GM12801 (cell line): ENCODE data around the gene ZNF440.

Source experiments
- CTCF ChIP-seq: IDR thresholded peaks from one replicate; pipeline ENCODE4 v1.5.1; 2011; ENCODE audit warnings: control low read depth; ENCODE audit not compliant: insufficient read length; ENCODE audit errors: extremely low read depth

The ZNF440 gene

GRCh38 chr19:11807099-11807380 is 7.0 kb upstream of the ZNF440 start:
- TF ChIP-seq CTCF: no peak

- no peak for TF ChIP-seq CTCF
Measured at GRCh38 chr19:11813703-11814028, 407 bp upstream of the ZNF440 start.

DNA sequence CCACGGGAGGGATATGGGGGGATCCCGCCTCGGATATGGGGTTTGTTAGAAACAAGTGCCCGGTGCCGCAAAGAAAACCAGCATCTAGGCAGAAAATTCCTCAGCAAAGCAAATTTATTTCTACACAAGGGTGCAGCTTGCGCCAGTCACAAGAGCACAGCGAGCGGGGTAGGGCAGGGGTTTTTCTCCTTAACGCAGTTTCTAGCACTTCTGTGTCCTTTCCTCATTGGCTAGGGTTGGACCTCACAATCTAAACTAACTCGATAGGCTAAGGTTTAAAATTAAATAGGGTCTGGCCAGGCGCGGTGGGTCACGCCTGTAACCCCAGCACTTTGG is 595 bp downstream of the ZNF440 start:
- no peak for TF ChIP-seq CTCF

- no peak for TF ChIP-seq CTCF
Measured at GRCh38 chr19:11821474-11822109, 7.5 kb downstream of the ZNF440 start.

DNA sequence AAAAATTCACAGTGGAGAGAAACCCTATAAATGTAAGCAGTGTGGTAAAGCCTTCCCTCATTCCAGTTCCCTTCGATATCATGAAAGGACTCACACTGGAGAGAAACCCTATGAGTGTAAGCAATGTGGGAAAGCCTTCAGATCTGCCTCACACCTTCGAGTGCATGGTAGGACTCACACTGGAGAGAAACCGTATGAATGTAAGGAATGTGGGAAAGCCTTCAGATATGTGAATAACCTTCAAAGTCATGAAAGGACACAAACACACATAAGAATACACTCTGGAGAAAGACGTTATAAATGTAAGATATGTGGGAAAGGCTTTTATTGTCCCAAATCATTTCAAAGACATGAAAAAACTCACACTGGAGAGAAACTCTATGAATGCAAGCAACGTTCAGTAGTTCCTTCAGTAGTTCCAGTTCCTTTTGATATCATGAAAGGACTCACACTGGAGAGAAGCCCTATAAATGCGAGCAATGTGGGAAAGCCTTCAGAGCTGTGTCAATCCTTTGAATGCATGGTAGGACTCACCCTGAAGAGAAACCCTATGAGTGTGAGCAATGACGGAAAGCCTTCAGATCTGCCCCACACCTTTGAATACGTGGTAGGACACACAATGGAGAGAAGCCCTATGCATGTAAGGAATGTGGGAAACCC is 18.3 kb downstream of the ZNF440 start:
- no peak for TF ChIP-seq CTCF

DNA sequence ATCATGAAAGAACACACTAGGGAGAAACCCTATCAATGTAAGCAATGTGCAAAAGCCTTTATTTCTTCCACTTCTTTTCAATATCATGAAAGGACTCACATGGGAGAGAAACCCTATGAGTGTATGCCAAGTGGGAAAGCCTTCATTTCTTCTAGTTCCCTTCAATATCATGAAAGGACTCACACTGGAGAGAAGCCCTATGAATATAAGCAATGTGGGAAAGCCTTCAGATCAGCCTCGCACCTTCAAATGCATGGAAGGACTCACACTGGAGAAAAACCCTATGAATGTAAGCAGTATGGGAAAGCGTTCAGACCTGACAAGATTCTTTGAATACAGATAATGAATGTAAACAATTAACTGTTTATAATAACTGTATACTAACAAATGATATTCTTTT is 19.5 kb downstream of the ZNF440 start:
- no peak for TF ChIP-seq CTCF

GRCh38 chr19:11843722-11844121 is 29.6 kb downstream of the ZNF440 start:
- TF ChIP-seq CTCF: no peak
